Measurements from ENCODE around the gene MYL7.
"Not testable (repeated sequence)": the region's sequence is repeated elsewhere in the genome, so short reads cannot be mapped to it uniquely, and the experiment has no call there.

The MYL7 gene

GRCh38 chr7:44134943-44135628 is 6.0 kb downstream of the MYL7 start:
- Histone ChIP-seq H3K27ac (no peak overlapping the region), H3K4me3 (no peak overlapping the region)
- TF ChIP-seq, protein P1, sequence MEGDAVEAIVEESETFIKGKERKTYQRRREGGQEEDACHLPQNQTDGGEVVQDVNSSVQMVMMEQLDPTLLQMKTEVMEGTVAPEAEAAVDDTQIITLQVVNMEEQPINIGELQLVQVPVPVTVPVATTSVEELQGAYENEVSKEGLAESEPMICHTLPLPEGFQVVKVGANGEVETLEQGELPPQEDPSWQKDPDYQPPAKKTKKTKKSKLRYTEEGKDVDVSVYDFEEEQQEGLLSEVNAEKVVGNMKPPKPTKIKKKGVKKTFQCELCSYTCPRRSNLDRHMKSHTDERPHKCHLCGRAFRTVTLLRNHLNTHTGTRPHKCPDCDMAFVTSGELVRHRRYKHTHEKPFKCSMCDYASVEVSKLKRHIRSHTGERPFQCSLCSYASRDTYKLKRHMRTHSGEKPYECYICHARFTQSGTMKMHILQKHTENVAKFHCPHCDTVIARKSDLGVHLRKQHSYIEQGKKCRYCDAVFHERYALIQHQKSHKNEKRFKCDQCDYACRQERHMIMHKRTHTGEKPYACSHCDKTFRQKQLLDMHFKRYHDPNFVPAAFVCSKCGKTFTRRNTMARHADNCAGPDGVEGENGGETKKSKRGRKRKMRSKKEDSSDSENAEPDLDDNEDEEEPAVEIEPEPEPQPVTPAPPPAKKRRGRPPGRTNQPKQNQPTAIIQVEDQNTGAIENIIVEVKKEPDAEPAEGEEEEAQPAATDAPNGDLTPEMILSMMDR (IDR thresholded peaks at IDR 0.05) = no peak
- DNase-seq (ENCODE audit: low spot score) = no peak

DNA sequence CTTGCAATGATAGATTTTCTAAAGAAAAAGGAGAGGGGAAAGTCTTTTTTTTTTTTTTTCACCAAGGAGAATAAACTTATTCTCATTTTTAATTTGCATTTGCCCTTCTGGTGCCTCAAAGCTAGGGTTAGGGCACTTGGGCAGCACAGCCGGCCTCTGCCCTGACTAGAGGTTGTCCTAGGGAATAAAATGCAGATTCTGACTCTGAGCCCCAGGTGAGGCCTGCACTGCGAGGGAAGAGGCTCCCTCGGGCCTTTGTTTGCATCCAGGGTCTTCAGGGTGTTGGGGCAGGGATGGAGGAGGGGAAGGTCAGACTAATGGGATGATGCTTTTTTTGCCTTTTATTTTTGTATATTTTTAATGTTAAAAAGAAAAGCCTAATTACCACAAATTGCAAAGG is 7.8 kb downstream of the MYL7 start:
- DNase-seq (ENCODE audit: low spot score) = no peak
- TF ChIP-seq, protein P1 (IDR thresholded peaks at IDR 0.05) = no peak
- Histone ChIP-seq H3K27ac (no peak overlapping the region), H3K4me3 (no peak overlapping the region)

DNA sequence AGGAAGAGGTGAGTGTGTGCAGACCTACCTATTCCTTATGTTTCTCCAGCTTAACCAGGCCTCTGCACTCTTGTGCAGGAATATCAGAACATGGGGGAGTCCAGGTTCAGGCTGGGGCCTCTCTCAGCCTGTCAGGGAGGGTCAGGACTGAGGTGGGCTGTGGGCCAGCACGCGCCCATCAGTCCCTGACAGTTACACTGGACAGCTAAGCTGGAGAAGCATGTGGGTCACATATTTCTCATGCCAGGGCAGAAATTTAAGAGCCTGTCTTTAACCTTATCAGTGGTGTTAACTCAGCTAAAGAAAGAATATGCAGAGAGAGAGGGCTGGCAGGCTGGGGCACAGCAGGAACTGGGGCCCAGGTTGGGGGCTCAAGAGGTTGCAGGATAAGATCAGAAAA is 9.1 kb downstream of the MYL7 start:
- DNase-seq (ENCODE audit: low spot score) = no peak

DNA sequence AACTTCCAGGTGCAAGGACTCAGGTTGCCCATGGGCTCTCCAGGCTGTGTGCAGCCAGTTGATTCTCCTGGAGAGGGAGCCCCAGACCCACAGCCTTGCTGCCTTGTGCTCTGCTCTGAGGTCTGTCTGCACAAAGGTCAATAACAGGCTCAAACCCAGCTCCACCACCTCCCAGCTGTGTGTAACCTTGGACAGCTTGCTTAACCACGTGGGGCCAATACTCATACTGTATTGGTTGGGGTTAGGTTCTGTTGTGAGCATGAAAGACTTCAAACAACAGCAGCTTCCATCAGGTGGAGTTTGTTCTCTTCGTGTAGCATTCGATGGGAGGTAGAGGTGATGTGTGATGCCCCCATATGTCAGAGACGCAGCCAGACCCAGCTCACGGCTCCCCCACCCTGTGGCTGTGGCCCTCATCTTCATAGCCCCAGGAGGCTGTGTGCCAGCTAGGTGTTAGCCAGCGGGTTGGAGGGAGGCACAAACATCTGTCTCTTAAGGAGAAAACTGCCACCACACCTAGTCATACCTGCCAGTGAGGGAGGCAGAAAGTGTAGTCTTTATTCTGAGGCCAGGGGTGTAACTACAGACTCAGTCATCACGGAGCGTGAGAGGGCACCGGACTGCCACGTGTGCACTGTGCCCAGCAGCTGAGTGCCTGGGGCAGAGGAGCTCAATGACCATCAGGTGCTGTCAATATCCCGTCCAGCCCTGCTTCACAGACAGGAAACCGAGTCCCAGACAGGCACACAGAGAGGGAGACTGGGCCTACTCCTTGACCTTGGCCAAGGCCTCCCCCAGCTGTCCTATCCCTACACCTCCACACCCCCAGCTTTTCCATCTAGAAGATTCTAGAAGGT is 9.7 kb downstream of the MYL7 start:
- TF ChIP-seq, protein P1 (IDR thresholded peaks at IDR 0.05) = no peak
- Histone ChIP-seq H3K4me3 (no peak overlapping the region), H3K27ac (no peak overlapping the region)
- no peak for DNase-seq (ENCODE audit: low spot score)

More for the DNA sequence above, 9.1 kb downstream of the MYL7 start:
- Histone ChIP-seq H3K27ac (no peak overlapping the region), H3K4me3 (no peak overlapping the region)
- TF ChIP-seq, protein P1 (IDR thresholded peaks at IDR 0.05) = no peak

GRCh38 chr7:44128721-44129582 is 12.2 kb downstream of the MYL7 start:
- Histone ChIP-seq H3K27ac (no peak overlapping the region), H3K4me3 (no peak overlapping the region)
- DNase-seq (ENCODE audit: low spot score) = no peak
- TF ChIP-seq, protein P1 (IDR thresholded peaks at IDR 0.05) = no peak

- H3K27ac ChIP-seq = no peak overlapping the region
- no peak for DNase-seq (ENCODE audit: low spot score)
- no peak overlapping the region for H3K4me3 ChIP-seq
- TF ChIP-seq, protein P1 (IDR thresholded peaks at IDR 0.05) = no peak
Observed at GRCh38 chr7:44127161-44127560, 14.0 kb downstream of the MYL7 start.

GRCh38 chr7:44126574-44126973 is 14.6 kb downstream of the MYL7 start:
- not testable (repeated sequence) for DNase-seq (ENCODE audit: low spot score); H3K27ac ChIP-seq; H3K4me3 ChIP-seq
